SK-N-MC (cell line): ENCODE data around the gene NIPA2.

Experiments used
- EZH2 ChIP-seq: fragments of 200-600 bp; sonication (generic); IDR thresholded peaks from one replicate; pipeline ENCODE4 v1.6.1; 2017; ENCODE audit warnings: antibody characterized with exemption
- POLR2AphosphoS5 ChIP-seq: IDR thresholded peaks from 2 replicates; pipeline ENCODE4 v1.6.1; 2012; ENCODE audit warnings: mild to moderate bottlenecking, low read depth, low read length, borderline replicate concordance

DNA sequence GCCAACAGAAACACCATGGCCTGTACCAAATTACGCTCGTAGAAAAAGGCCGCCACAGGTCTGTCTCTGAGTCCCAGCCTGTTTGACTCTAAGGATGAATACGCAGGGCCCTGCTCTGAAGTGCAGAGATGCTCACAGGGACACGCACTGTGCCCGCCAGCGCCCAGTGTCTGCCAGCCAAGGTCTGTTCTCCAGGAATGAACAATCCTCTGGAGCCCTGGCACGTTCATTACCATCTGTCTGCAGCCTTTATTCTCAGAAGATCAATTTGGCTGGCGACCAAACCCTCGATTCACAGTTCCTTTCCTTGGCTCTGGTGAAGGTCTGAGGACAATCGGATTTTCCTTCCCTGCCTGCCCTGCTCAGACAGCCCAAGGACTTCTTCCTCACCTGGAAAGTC is 66.3 kb downstream of the NIPA2 start:
- TF ChIP-seq POLR2AphosphoS5 (no peak), EZH2 (no peak)
